K562 (cell line): ENCODE data around the gene SERHL2. TPM values are rescaled to one million over a fixed set of nuclear protein-coding genes. Genes with fewer than 3 reads are reported as not detected.

Experiments
- ATAC-seq: fragments of 200-7000 bp; cut with Tn5 transposase; 3 replicates; pipeline ENCODE4 v1.9.1; 2020; ENCODE audit warnings: moderate library complexity
- BruUV-seq: library from RNA; stranded (reverse); fragments of 400-500 nt; replicated peaks from 2 replicates; lab custom pipeline; 2021; lab: Mats Ljungman, UMichigan
- CTCF ChIA-PET: fragments of 300-600 bp; formaldehyde crosslinking; extraction: SDS; loops from one replicate; lab custom pipeline; 2021; ENCODE audit warnings: low intra/inter-chr PET ratio; lab: Yijun Ruan, JAX
- POLR2A ChIA-PET: fragments of 300-600, 350-650 bp; sonication (Branson Sonifier 250); formaldehyde crosslinking; extraction: SDS; loops from one replicate; lab custom pipeline; 2021; ENCODE audit warnings: antibody characterized with exemption, inconsistent platforms; lab: Yijun Ruan, JAX
- DNase-seq, 4 experiments: peaks; one replicate each; pipeline versions ENCODE4 v3.0.0 to v3.0.0-alpha.2; 2011 to 2018; ENCODE audit warnings: low spot score in 3 of 4, mixed read lengths in 3 of 4; ENCODE audit errors: extremely low read depth in 1 of 4
- FAIRE-seq: peaks from 2 replicates; lab custom pipeline; 2011; peaks lifted over from hg19 to GRCh38; lab: Jason Lieb, UNC
- H2AFZ ChIP-seq: 2 replicates; pipeline ENCODE4 v1.6.0; 2011; ENCODE audit warnings: low read depth, low read length, control low read depth, inconsistent platforms
- H3K27ac ChIP-seq: fragments of 200-600 bp; 3 replicates; pipeline ENCODE4 v1.8.0; 2011; ENCODE audit warnings: low read depth, mild to moderate bottlenecking, control low read depth, inconsistent platforms, low read length, moderate library complexity, mixed read lengths; ENCODE audit errors: extremely low read depth
- H3K27me3 ChIP-seq, 2 experiments: fragments of 300-600 bp in 1 of 2; 2 replicates in 1 of 2; 3 replicates in 1 of 2; pipeline versions ENCODE4 v1.6.0 to v1.8.0; 2011; ENCODE audit warnings: inconsistent platforms in 2 of 2, low read length in 2 of 2, mild to moderate bottlenecking in 1 of 2, mixed read lengths in 1 of 2, moderate library complexity in 1 of 2; ENCODE audit not compliant: control insufficient read depth in 2 of 2, insufficient read depth in 2 of 2
- H3K36me3 ChIP-seq: fragments of 300-600 bp; 3 replicates; pipeline ENCODE4 v1.8.0; 2011; ENCODE audit warnings: mild to moderate bottlenecking, low read length, inconsistent platforms; ENCODE audit not compliant: control insufficient read depth, insufficient read depth
- H3K4me1 ChIP-seq, 2 experiments: fragments of 200-600 bp in 1 of 2; replicated peaks in 1 of 2; 2 replicates in 1 of 2; 3 replicates in 1 of 2; pipeline versions ENCODE4 v1.5.1 to v1.8.0; 2011; ENCODE audit warnings: inconsistent platforms in 2 of 2, low read length in 2 of 2, mild to moderate bottlenecking in 1 of 2, mixed read lengths in 1 of 2, moderate library complexity in 1 of 2; ENCODE audit not compliant: control insufficient read depth in 2 of 2, insufficient read depth in 2 of 2
- H3K4me2 ChIP-seq: 2 replicates; pipeline ENCODE4 v1.6.1; 2011; ENCODE audit warnings: low read length, control low read depth, inconsistent platforms, mixed read lengths; ENCODE audit not compliant: insufficient read depth
- H3K4me3 ChIP-seq: fragments of 200-600 bp; sonication (generic), shearing (Covaris generic); 2 replicates; pipeline ENCODE4 v1.5.1; 2016; ENCODE audit warnings: control low read depth, inconsistent platforms
- H3K79me2 ChIP-seq: fragments of 200-600 bp; 3 replicates; pipeline ENCODE4 v1.8.0; 2011; ENCODE audit warnings: low read length, inconsistent platforms; ENCODE audit not compliant: control insufficient read depth, insufficient read depth
- H3K9ac ChIP-seq, 2 experiments: 2 replicates each; pipeline versions ENCODE4 v1.6.0 to v1.6.1; 2011; ENCODE audit warnings: low read depth in 2 of 2, low read length in 2 of 2, control low read depth in 1 of 2, inconsistent platforms in 1 of 2, mild to moderate bottlenecking in 1 of 2, mixed read lengths in 1 of 2; ENCODE audit not compliant: insufficient read depth in 1 of 2
- H3K9me1 ChIP-seq: one replicate; pipeline ENCODE4 v1.6.0; 2011; ENCODE audit warnings: inconsistent platforms, mild to moderate bottlenecking, low read length, moderate library complexity; ENCODE audit not compliant: control insufficient read depth, insufficient read depth
- H3K9me3 ChIP-seq: replicated peaks from 2 replicates; pipeline ENCODE4 v1.5.1; 2011; ENCODE audit warnings: low read depth, low read length, inconsistent platforms; ENCODE audit not compliant: control insufficient read depth, insufficient read depth
- H4K20me1 ChIP-seq: replicated peaks from 2 replicates; pipeline ENCODE4 v1.6.1; 2011; ENCODE audit warnings: low read length, inconsistent platforms, mixed read lengths; ENCODE audit not compliant: control insufficient read depth, insufficient read depth
- ATF6 ChIP-seq: sonication (generic); formaldehyde crosslinking; IDR thresholded peaks from 2 replicates; pipeline ENCODE4 v1.4.0; 2020; ENCODE audit warnings: mild to moderate bottlenecking, missing genetic modification reagents
- NR3C1 ChIP-seq: sonication (generic); formaldehyde crosslinking; IDR thresholded peaks from 2 replicates; pipeline ENCODE4 v1.8.1; 2022; ENCODE audit warnings: missing genetic modification reagents
- PRDM10 ChIP-seq: fragments of 450-650 bp; IDR thresholded peaks from 2 replicates; pipeline ENCODE4 v1.6.1; 2018; ENCODE audit not compliant: partially characterized antibody
- ZNF3 ChIP-seq: fragments of 250-450 bp; sonication (Bioruptor Pico); IDR thresholded peaks from 2 replicates; pipeline ENCODE4 v1.5.0; 2021; ENCODE audit warnings: mild to moderate bottlenecking, moderate library complexity
- ZNF583 ChIP-seq: fragments of 250-450 bp; sonication (Bioruptor Pico); IDR thresholded peaks from 2 replicates; pipeline ENCODE4 v1.4.0; 2020
- WGBS: fragments of 100-300 bp; shearing (Covaris generic); methylation state at CpG from one replicate; pipeline ENCODE4 v1.1.6; 2016; ENCODE audit warnings: low coverage, mixed read lengths; ENCODE audit not compliant: insufficient coverage; ENCODE audit errors: missing lambda C conversion rate; 5-methylcytosine and 5-hydroxymethylcytosine counted together
- in situ Hi-C: fragments of 300-500 bp; cut with MboI; formaldehyde crosslinking; loops from 4 replicates; pipeline ENCODE4 v1.15.0; 2018; ENCODE audit warnings: inconsistent platforms, mixed read lengths
- intact Hi-C: fragments of 100-400 bp; cut with micrococcal nuclease; formaldehyde crosslinking; loops from 2 replicates; pipeline ENCODE4 v1.14.2; 2022
- polyA plus RNA-seq, 8 experiments: library from polyadenylated mRNA; depleted of rRNA in 4 of 8; stranded (reverse) in 5 of 8; unstranded in 3 of 8; fragments of >200 nt; fragmentation: Nextera tagmentation in 2 of 8; fragmentation: Illumina TruSeq in 1 of 8; extraction: Ambion mirVana in 2 of 8; extraction: Trizol in 1 of 8; gene quantifications; 2 replicates each; pipeline versions ENCODE4 v1.2.1 to v1.2.3, GENCODE V29; 2011 to 2014; ENCODE audit warnings: inconsistent platforms in 1 of 8, missing spikeins in 1 of 8
- total RNA-seq, 7 experiments: library from RNA; depleted of rRNA in 6 of 7; stranded (reverse); fragments of >200 nt in 6 of 7; fragmentation: Illumina TruSeq in 2 of 7; extraction: Trizol in 2 of 7; gene quantifications; 2 replicates each; pipeline versions ENCODE4 v1.2.1 to v1.2.3, GENCODE V29; 2011 to 2021; ENCODE audit warnings: low replicate concordance in 1 of 7

The SERHL2 gene
- total and polyA plus RNA-seq, 9 of the 15 experiments (the other 6 are each of a cell fraction or from before 2014, with no cell fraction given): 19.9 to 62.6 (median 25.2) TPM

GRCh38 chr22:42561856-42562255 lies 8.1 kb downstream of the SERHL2 start:
- Histone ChIP-seq H4K20me1 (no peaks in the 10 kb centered on the region), H2AFZ (no peak overlapping the region), H3K4me3 (no peak overlapping the region), H3K27me3 (no peaks in the 10 kb centered on the region), H3K4me1 (peaks cover 10 to 26% of the 10 kb centered on the region in 2 experiments; a peak in 4 of 5 replicates), H3K36me3 (peaks cover 37% of the 10 kb centered on the region; the same call in 1 of the 3 replicates), H3K4me2 (no peak overlapping the region), H3K9me1 (no peaks in the 10 kb centered on the region), H3K27ac (peak overlapping the region; percentile 46; the same call in 1 of the 3 replicates), H3K9ac (peak overlapping the region in 1 of 2 experiments; percentile 77; a peak in 1 of 4 replicates)
- in situ Hi-C loops (loop anchor here (5.0 kb wide), 1 partner anchor 50 kb away; no protein-coding TSS in a partner anchor), intact Hi-C loops (no loop called here)
- 68% methylated on average over 5 of the region's 5 CpGs for WGBS
- CTCF ChIA-PET: no interaction called here
- DNase-seq: no peak
- TF ChIP-seq NR3C1 (no peak), PRDM10 (peak; percentile 56), ZNF583 (CRISPR knock-in tag) (no peak), ATF6 (no peak), ZNF3 (CRISPR knock-in tag) (no peak)
- TF ChIP-seq, all 486 proteins: peak for 1
- ATAC-seq: no peak
- POLR2A ChIA-PET: interaction anchor here (0.6 kb wide), 1 partner anchor 22 kb away, joined by 3 read pairs; no protein-coding TSS in a partner anchor
- FAIRE-seq: no peak
- BruUV-seq: no TSS peak
- no peaks in the 10 kb centered on the region; the same call in 2 of the 3 replicates for H3K79me2 ChIP-seq
- no peaks in the 10 kb centered on the region; the same call in 1 of the 2 replicates for H3K9me3 ChIP-seq
